GM12864 (cell line): ENCODE measurements around the gene SYT1.

Experiments
- DNase-seq: peaks from one replicate; pipeline ENCODE4 v3.0.0-alpha.2; 2011; ENCODE audit warnings: low read depth
- H3K4me3 ChIP-seq: 2 replicates; pipeline ENCODE4 v1.5.1; 2011; ENCODE audit warnings: mild to moderate bottlenecking, low read depth, low read length, control low read depth
- CTCF ChIP-seq: IDR thresholded peaks from 2 replicates; pipeline ENCODE4 v1.5.1; 2011; ENCODE audit warnings: low read depth, mild to moderate bottlenecking, moderate library complexity, low read length, control low read depth, inconsistent platforms; ENCODE audit errors: missing control alignments

Gene SYT1

GRCh38 chr12:79161249-79161934 is 296.8 kb downstream of the SYT1 start:
- H3K4me3 ChIP-seq: no peak overlapping the region
- no peak for DNase-seq
- TF ChIP-seq CTCF: no peak

- no peak for DNase-seq
- no peak overlapping the region for H3K4me3 ChIP-seq
- no peak for TF ChIP-seq CTCF
These were observed 297.7 kb downstream of the SYT1 start for GRCh38 chr12:79162147-79162772.

- TF ChIP-seq CTCF: no peak
- no peak for DNase-seq
- H3K4me3 ChIP-seq: no peak overlapping the region
These were observed 298.4 kb downstream of the SYT1 start for GRCh38 chr12:79162948-79163347.

GRCh38 chr12:79164890-79165289 is 300.3 kb downstream of the SYT1 start:
- no peak overlapping the region for H3K4me3 ChIP-seq
- TF ChIP-seq CTCF: no peak
- DNase-seq: no peak

- no peak for DNase-seq
- TF ChIP-seq CTCF: no peak
- no peak overlapping the region for H3K4me3 ChIP-seq
These were observed 304.1 kb downstream of the SYT1 start for GRCh38 chr12:79168687-79169086.

- DNase-seq: no peak
- no peak for TF ChIP-seq CTCF
These were observed 310.1 kb downstream of the SYT1 start for GRCh38 chr12:79174626-79175025.

GRCh38 chr12:79183003-79183402 is 318.4 kb downstream of the SYT1 start:
- DNase-seq: no peak
- no peak for TF ChIP-seq CTCF
- H3K4me3 ChIP-seq: no peak overlapping the region

More at GRCh38 chr12:79174626-79175025, 310.1 kb downstream of the SYT1 start:
- H3K4me3 ChIP-seq: no peak overlapping the region
